ENCODE measurements around the gene GTF2H4.
A peak's percentile ranks its signal among the peaks of the same experiment; 100 is the strongest.
"Not testable (repeated sequence)": the region's sequence is repeated elsewhere in the genome, so short reads cannot be mapped to it uniquely, and the experiment has no call there.

The GTF2H4 gene

GRCh38 chr6:30896541-30896940, 11.5 kb upstream of the GTF2H4 start:
- Histone ChIP-seq H3K4me1 (peaks cover 0 to 13% (median 6%) of the 10 kb centered on the region in 10 experiments; a peak in 10 of 20 replicates), H3K27ac (no peak overlapping the region), H3K36me3 (peaks cover 43 to 87% (median 83%) of the 10 kb centered on the region in 11 experiments), H3K27me3 (no peaks in the 10 kb centered on the region), H3K9me3 (replicated peaks in 1 of 11) (no peaks in the 10 kb centered on the region), H3K9ac (no peak overlapping the region), H3K4me3 (no peak overlapping the region), H3K4me2 (no peak overlapping the region), H4K20me1 (no peaks in the 10 kb centered on the region; a peak in 1 of 22 replicates)
- TF ChIP-seq Cebpa-rat (IDR thresholded peaks at IDR 0.05): no peak

- no peak overlapping the region for H3K4me3 ChIP-seq
Observed at GRCh38 chr6:30897882-30898281, 10.1 kb upstream of the GTF2H4 start.

GRCh38 chr6:30898750-30899360, 9.2 kb upstream of the GTF2H4 start:
- Histone ChIP-seq H3K27me3 (no peaks in the 10 kb centered on the region), H3K27ac (no peak overlapping the region), H4K20me1 (no peaks in the 10 kb centered on the region), H3K9ac (no peak overlapping the region), H3K4me3 (no peak overlapping the region), H3K4me2 (no peak overlapping the region), H3K4me1 (peaks cover 9 to 34% (median 23%) of the 10 kb centered on the region in 10 experiments; a peak in 18 of 20 replicates), H3K36me3 (peaks cover 31 to 63% (median 61%) of the 10 kb centered on the region in 11 experiments), H3K9me3 (replicated peaks in 1 of 11) (no peaks in the 10 kb centered on the region)
- no peak for TF ChIP-seq Cebpa-rat (IDR thresholded peaks at IDR 0.05)

More at GRCh38 chr6:30897882-30898281, 10.1 kb upstream of the GTF2H4 start:
- Histone ChIP-seq H4K20me1 (no peaks in the 10 kb centered on the region), H3K27me3 (no peaks in the 10 kb centered on the region), H3K36me3 (peaks cover 36 to 73% (median 70%) of the 10 kb centered on the region in 11 experiments), H3K4me2 (no peak overlapping the region), H3K9me3 (replicated peaks in 1 of 11) (no peaks in the 10 kb centered on the region), H3K27ac (no peak overlapping the region), H3K9ac (no peak overlapping the region), H3K4me1 (peaks cover 6 to 26% (median 14%) of the 10 kb centered on the region in 10 experiments; a peak in 18 of 20 replicates)
- no peak for TF ChIP-seq Cebpa-rat (IDR thresholded peaks at IDR 0.05)

GRCh38 chr6:30900863-30901417, 7.1 kb upstream of the GTF2H4 start:
- H3K36me3 ChIP-seq: peaks cover 31 to 43% (median 40%) of the 10 kb centered on the region in 11 experiments
- TF ChIP-seq Cebpa-rat (IDR thresholded peaks at IDR 0.05): no peak
- H3K4me3 ChIP-seq: no peak overlapping the region
- no peaks in the 10 kb centered on the region for H3K27me3 ChIP-seq
- no peaks in the 10 kb centered on the region for H4K20me1 ChIP-seq
- no peak overlapping the region for H3K4me2 ChIP-seq
- H3K4me1 ChIP-seq: peaks cover 9 to 26% (median 20%) of the 10 kb centered on the region in 10 experiments; a peak in 18 of 20 replicates
- no peak overlapping the region for H3K27ac ChIP-seq
- H3K9ac ChIP-seq: no peak overlapping the region
- H3K9me3 ChIP-seq (replicated peaks in 1 of 11): no peaks in the 10 kb centered on the region

GRCh38 chr6:30901436-30901835, 6.6 kb upstream of the GTF2H4 start:
- H3K9me3 ChIP-seq (replicated peaks in 1 of 11): no peaks in the 10 kb centered on the region
- no peak overlapping the region for H3K9ac ChIP-seq
- no peaks in the 10 kb centered on the region for H4K20me1 ChIP-seq
- H3K36me3 ChIP-seq: peaks cover 27 to 38% (median 35%) of the 10 kb centered on the region in 11 experiments
- TF ChIP-seq Cebpa-rat (IDR thresholded peaks at IDR 0.05): no peak
- no peaks in the 10 kb centered on the region for H3K27me3 ChIP-seq
- H3K4me3 ChIP-seq: no peak overlapping the region
- no peak overlapping the region for H3K27ac ChIP-seq
- peaks cover 9 to 25% (median 19%) of the 10 kb centered on the region in 10 experiments; a peak in 18 of 20 replicates for H3K4me1 ChIP-seq
- H3K4me2 ChIP-seq: no peak overlapping the region; a peak in 1 of 22 replicates

- not testable (repeated sequence) for H3K4me3 ChIP-seq; H3K27ac ChIP-seq; H4K20me1 ChIP-seq; H3K27me3 ChIP-seq; H3K9me3 ChIP-seq (replicated peaks in 1 of 11)
- Histone ChIP-seq H3K36me3 (peaks cover 22 to 33% (median 30%) of the 10 kb centered on the region in 11 experiments), H3K9ac (peak overlapping the region in 1 of 11 experiments; percentile 20; a peak in 1 of 22 replicates), H3K4me2 (peak overlapping the region in 9 of 11 experiments; percentile 29 to 84 (median 64); a peak in 17 of 22 replicates), H3K4me1 (peaks cover 9 to 27% (median 19%) of the 10 kb centered on the region in 10 experiments; a peak in 18 of 20 replicates)
Observed at GRCh38 chr6:30902196-30902595, 5.8 kb upstream of the GTF2H4 start.

- peak overlapping the region in 1 of 11 experiments; percentile 4; a peak in 2 of 22 replicates for H3K27ac ChIP-seq
Observed at GRCh38 chr6:30902709-30903108, 5.3 kb upstream of the GTF2H4 start.

GRCh38 chr6:30903236-30903635, 4.8 kb upstream of the GTF2H4 start:
- H3K27ac ChIP-seq: no peak overlapping the region
- peak overlapping the region in 9 of 11 experiments; percentile 29 to 84 (median 64); a peak in 17 of 22 replicates for H3K4me2 ChIP-seq
- no peaks in the 10 kb centered on the region for H3K9me3 ChIP-seq (replicated peaks in 1 of 11)
- H3K9ac ChIP-seq: no peak overlapping the region
- H4K20me1 ChIP-seq: no peaks in the 10 kb centered on the region
- peaks cover 9 to 31% (median 25%) of the 10 kb centered on the region in 10 experiments; a peak in 18 of 20 replicates for H3K4me1 ChIP-seq
- H3K36me3 ChIP-seq: peaks cover 13 to 22% (median 20%) of the 10 kb centered on the region in 11 experiments
- no peak overlapping the region for H3K4me3 ChIP-seq
- no peaks in the 10 kb centered on the region for H3K27me3 ChIP-seq
- no peak for TF ChIP-seq Cebpa-rat (IDR thresholded peaks at IDR 0.05)

More at GRCh38 chr6:30902709-30903108, 5.3 kb upstream of the GTF2H4 start:
- H3K27me3 ChIP-seq: no peaks in the 10 kb centered on the region
- H3K36me3 ChIP-seq: peaks cover 18 to 28% (median 25%) of the 10 kb centered on the region in 11 experiments
- H3K9ac ChIP-seq: peak overlapping the region in 3 of 11 experiments; percentile 4 to 20 (median 7); a peak in 2 of 22 replicates
- TF ChIP-seq Cebpa-rat (IDR thresholded peaks at IDR 0.05): no peak
- peaks cover 9 to 31% (median 24%) of the 10 kb centered on the region in 10 experiments; a peak in 18 of 20 replicates for H3K4me1 ChIP-seq
- no peak overlapping the region for H3K4me3 ChIP-seq
- no peaks in the 10 kb centered on the region for H3K9me3 ChIP-seq (replicated peaks in 1 of 11)
- peak overlapping the region in 10 of 11 experiments; percentile 21 to 84 (median 61); a peak in 18 of 22 replicates for H3K4me2 ChIP-seq
- no peaks in the 10 kb centered on the region for H4K20me1 ChIP-seq

- Histone ChIP-seq H3K4me1 (peaks cover 25 to 38% (median 29%) of the 10 kb centered on the region in 10 experiments), H3K27ac (peak overlapping the region in 6 of 11 experiments; percentile 6 to 76 (median 43); a peak in 9 of 22 replicates), H3K9ac (peak overlapping the region in 7 of 11 experiments; percentile 8 to 88 (median 80); a peak in 8 of 22 replicates), H3K36me3 (peaks cover 25 to 32% (median 28%) of the 10 kb centered on the region in 11 experiments), H3K4me3 (peak overlapping the region; percentile 80 to 96 (median 88); a peak in 18 of 20 replicates), H3K4me2 (peak overlapping the region; percentile 35 to 91 (median 55); a peak in 21 of 22 replicates)
- H3K9me3 ChIP-seq (replicated peaks in 1 of 11); H3K27me3 ChIP-seq; H4K20me1 ChIP-seq: not testable (repeated sequence)
Observed at GRCh38 chr6:30907290-30907757, 683 bp upstream of the GTF2H4 start.

Measured in BLaER1 treated with 17β-estradiol and CSF1 and Interleukin-3, amounts not matched to agents 10 nM and 100 nM (cell line).